WTC11 (cell line): Measurements from ENCODE around the gene KDM2A.

ENCODE experiments used
- ETV6 ChIP-seq: sonication (generic); formaldehyde crosslinking; IDR thresholded peaks from 2 replicates; pipeline ENCODE4 v1.8.1; 2022; ENCODE audit warnings: mild to moderate bottlenecking, missing genetic modification reagents
- OVOL2 ChIP-seq: fragments of 250-450 bp; sonication (Bioruptor Pico); IDR thresholded peaks from 2 replicates; pipeline ENCODE4 v1.9.0; 2021; ENCODE audit warnings: mild to moderate bottlenecking, borderline replicate concordance
- TF ChIP-seq, protein P1 (sequence below): fragments of 200-600 bp; IDR thresholded peaks from 2 replicates; pipeline ENCODE4 v1.8.0; 2022; ENCODE audit warnings: antibody characterized with exemption
- TF ChIP-seq, protein P2 (sequence below): sonication (generic); formaldehyde crosslinking; conservative IDR thresholded peaks from 2 replicates; pipeline ENCODE4 v1.8.1; 2022; ENCODE audit warnings: mild to moderate bottlenecking, missing genetic modification reagents

DNA sequence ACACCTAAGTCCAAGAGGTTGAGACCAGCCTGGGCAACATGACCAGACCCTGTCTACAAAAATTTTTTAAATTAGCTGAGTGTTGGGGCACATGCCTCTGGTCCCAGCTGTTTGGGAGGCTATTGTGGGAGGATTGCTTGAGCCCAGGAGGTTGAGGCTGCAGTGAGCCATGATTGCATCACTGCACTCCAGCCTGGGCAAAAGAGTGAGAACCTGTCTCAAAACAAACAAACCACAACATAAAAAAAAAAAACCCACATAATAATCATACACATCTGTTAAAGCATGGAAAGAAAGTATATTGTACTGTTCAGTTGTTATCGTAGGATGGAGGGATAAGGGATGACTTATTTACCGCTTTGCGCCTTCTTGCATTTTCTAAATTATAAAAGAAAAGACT lies 111.3 kb downstream of the KDM2A start:
- TF ChIP-seq, protein P1, sequence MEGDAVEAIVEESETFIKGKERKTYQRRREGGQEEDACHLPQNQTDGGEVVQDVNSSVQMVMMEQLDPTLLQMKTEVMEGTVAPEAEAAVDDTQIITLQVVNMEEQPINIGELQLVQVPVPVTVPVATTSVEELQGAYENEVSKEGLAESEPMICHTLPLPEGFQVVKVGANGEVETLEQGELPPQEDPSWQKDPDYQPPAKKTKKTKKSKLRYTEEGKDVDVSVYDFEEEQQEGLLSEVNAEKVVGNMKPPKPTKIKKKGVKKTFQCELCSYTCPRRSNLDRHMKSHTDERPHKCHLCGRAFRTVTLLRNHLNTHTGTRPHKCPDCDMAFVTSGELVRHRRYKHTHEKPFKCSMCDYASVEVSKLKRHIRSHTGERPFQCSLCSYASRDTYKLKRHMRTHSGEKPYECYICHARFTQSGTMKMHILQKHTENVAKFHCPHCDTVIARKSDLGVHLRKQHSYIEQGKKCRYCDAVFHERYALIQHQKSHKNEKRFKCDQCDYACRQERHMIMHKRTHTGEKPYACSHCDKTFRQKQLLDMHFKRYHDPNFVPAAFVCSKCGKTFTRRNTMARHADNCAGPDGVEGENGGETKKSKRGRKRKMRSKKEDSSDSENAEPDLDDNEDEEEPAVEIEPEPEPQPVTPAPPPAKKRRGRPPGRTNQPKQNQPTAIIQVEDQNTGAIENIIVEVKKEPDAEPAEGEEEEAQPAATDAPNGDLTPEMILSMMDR = no peak
- TF ChIP-seq, protein P2, sequence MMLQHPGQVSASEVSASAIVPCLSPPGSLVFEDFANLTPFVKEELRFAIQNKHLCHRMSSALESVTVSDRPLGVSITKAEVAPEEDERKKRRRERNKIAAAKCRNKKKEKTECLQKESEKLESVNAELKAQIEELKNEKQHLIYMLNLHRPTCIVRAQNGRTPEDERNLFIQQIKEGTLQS (CRISPR knock-in tag) = no peak
- TF ChIP-seq OVOL2 (CRISPR knock-in tag) (no peak), ETV6 (CRISPR knock-in tag) (no peak)
